GM21515 (cell line): ENCODE results near the gene PSMA4.
"Not testable (repeated sequence)": the region's sequence is repeated elsewhere in the genome, so short reads cannot be mapped to it uniquely, and the experiment has no call there.

Experiments
- ATAC-seq: cut with Tn5 transposase; IDR thresholded peaks from one replicate; pipeline ENCODE4 v1.9.1; 2021; ENCODE audit not compliant: unreplicated experiment

Gene PSMA4

DNA sequence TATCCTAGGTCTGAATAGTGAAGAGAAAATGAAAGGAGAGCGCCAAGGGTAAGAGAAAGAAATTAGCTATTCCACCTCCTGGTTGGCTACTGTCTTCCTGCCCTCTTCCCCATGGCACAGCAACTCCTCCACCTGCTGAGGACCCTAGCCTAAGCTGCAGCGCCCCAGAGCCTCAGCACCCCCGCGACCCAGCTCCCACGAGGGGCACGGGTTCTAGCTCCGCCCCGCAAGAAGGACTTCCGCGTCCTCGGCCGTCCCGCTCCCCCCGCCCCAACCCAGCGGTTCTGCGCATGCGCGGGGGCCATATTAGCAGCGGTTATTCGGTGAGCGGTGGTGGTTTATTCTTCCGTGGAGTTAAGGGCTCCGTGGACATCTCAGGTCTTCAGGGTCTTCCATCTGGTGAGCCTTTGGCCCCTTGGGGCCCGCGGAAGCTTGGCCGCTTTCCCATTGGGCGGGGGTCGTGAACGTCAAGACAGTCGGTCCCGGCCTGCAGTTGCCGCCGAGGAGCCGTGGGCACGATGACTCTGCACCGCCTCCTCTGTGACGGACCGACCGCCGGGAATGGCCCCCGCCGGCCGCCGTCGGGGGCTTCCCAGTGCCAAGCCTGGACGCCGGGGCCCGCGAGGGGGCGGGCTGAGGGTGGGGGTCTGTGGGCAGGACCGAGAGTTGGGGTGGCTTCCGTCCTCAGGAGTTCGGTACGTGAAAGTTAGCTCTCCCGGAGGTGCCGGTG is at the start of gene PSMA4:
PSMA4 (plus strand) TSS at position 304 of the 730 bp plus-strand sequence. CDS start 1,484 bp downstream, outside the sequence.
- ATAC-seq, result peak; percentile 69

DNA sequence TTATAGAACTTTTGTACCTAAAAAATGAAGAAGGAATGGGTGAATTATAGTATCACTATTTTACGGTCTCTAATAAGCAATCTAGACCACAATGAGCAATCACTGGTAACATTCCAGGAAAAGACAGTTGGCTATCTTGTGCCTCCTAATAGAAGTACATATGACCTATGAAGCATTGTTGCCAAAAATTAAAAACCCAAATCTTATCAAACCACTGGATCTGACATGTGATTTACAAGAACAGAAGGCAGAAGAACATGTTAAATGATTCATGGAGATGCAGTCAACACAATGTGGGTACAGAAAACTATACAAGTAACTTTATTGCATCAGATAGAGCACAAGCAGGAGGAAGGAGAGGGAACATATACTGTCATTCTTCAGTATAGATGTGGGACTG is 47.4 kb upstream of the PSMA4 start:
- ATAC-seq, result no peak

DNA sequence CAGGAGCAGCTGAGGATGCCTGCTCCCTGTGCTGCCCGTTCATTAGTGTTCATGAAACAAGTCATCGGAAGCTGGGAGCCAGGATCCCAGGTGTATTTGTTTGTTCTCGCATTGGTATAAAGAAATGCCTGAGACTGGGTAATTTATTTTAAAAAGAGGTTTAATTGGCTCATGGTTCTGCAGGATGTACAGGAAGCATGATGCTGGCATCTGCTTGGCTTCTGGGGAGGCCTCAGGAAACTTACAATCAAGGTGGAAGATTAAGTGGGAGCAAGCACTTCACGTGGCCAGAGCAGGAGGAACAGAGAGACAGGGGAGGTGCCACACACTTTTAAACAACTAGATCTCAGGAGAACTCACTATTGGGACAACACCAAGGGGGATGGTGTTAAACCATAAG is 38.4 kb upstream of the PSMA4 start:
- ATAC-seq, result no peak

DNA sequence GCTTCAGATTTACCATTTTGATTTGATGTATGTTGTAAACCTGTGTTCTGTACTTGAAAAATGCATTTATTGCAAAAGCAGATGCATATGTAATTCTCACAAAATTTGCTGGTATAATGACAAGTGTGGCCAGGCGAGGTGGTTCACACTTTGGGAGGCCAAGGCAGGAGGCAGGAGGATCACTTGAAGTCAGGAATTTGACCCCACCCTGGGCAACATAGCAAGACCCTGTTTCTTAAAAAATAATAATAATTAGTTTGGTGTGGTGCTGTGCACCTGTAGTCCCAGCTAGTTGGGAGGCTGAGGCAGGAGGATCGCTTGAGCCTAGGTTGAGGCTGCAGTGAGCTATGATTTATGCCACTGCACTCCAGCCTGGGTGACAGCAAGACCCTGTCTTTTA is 37.6 kb upstream of the PSMA4 start:
- ATAC-seq, result no peak

DNA sequence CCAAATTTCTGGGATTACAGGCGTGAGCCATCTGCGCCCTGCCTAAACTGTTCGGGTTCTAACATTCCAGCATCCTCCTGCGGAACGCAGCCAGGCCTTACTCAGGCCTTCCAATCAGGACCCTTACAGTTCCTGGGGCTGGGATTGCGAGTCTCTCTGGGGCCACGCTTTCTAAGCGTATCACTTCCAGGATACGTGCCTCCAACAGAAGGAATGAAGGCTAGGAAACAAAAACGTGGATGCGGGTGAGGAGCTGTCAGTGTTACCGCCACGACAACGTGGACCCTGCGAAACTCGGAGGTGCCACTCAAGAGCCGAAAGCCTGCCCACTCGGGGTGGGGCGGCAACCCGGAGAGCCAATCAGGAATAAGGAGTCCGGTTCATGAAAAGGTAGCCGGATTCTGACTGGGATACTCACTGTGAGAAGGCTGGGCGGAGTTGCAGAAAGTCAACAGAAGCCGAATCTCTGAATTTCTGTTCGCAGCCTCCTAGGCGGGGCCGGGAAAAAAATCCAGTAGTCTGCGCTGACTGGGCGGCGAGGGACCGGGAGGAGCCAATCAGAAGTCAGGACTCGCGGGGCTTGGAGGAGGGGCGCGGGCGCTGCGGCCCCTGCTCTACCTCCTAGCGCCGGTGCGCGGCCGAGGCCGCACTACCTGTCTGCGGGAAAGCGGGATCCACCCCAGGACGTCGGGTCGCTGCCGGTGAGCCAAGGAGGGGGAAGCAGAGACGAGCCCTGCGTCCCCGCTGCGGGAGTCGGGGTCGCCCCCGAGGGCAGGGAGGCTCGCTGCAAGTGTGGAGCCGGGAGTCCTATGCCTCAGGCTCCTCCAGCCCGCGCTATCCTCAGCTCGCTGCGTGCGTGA is 33.0 kb upstream of the PSMA4 start, which contains the start of gene HYKK:
HYKK (plus strand) TSS at position 607 of the 860 bp plus-strand sequence. CDS start 5,512 bp downstream, outside the sequence.
- ATAC-seq, result peak; percentile 84

DNA sequence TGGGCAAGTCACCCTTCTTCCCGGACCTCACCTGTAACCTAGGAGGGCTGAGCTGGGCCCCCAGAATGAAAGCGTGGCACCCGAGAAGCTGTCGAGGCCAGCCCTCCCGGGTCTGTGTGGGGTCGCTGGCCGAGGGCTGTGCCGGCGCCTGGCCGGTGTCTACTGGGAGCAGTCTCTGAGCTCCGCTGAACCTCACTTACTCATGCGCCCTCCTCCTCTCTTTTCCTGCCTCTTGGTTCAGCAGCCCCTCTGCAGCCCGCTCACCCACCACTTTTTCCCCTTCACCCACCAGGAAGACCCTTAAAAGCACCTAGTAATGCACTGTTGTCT is 32.4 kb upstream of the PSMA4 start:
- peak; percentile 25 for ATAC-seq

DNA sequence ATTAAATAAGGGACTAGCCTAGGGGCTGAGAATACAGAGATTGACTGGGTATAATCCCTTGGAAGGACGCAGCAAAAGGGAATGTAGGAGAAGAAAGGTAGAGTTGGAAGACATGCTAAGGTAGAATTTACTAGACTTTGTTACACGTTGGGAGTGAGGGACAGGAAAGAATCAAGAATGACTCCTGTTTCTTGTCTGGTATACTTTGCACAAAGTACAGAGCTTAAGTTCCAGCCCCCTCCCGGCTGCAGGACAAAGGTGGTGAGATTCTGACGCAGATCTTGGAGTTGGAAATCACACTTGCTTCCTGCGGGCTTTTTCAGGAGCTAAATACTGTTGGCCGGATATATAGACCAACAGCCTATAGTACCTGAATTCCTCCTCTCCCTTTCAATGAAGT is 32.0 kb upstream of the PSMA4 start:
- no peak for ATAC-seq

DNA sequence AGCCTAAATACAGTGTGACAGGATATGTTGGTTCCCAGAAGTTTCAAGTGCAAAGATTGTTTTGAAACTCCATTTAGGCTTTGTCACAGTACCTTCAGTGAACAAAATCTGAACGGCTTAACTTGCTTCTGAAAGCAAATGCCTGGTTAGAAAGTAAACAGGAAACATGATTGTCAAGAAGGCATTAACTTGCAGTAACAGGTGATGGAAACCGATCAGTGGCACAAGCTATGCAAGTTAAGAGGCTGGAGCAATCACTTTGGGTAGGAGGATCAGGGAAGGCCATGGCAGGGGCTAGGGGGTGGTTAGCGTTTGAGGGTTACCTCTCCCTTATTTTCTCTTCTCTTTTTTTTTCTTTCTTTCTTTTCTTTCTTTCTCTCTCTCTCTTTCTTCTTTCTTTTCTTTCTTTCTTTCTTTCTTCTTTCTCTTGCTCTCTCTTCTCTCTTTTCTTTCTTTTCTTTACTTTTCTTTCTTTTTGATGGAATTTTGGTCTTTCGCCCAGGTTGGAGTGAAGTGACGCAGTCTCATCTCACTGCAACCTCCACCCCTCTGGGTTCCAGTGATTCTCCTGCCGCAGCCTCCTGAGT is 30.4 kb upstream of the PSMA4 start:
- no peak for ATAC-seq

DNA sequence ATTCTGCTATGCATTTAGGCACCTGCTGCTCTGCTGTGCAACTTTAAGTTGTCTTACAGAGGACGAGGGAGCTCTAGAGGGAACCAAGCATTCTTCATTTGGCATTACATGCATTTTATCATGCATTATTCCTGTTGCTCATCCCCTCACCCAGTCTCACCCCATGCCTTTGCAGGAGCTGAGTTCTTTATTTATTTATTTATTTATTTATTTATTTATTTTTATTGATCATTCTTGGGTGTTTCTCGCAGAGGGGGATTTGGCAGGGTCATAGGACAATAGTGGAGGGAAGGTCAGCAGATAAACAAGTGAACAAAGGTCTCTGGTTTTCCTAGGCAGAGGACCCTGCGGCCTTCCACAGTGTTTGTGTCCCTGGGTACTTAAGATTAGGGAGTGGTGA is 20.2 kb upstream of the PSMA4 start:
- not testable (repeated sequence) for ATAC-seq

DNA sequence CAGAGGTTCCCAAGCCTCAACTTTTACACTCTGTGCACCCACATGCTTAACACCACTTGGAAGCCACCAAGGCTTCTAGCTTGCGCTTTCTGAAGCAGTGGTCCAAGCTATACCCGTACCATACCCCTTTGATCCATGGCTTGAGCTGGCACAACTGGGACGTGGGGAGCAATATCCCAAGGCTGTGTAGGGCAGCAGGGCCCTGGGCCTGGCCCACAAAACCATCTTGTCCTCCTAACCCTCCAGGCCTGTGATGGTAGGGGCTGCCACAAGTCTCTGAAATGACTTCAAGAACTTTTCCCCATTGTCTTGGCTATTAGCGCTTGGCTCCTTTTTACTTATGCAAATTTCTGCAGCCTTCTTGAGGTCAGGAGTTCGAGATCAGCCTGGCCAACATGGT is 16.0 kb upstream of the PSMA4 start:
- ATAC-seq, result no peak

DNA sequence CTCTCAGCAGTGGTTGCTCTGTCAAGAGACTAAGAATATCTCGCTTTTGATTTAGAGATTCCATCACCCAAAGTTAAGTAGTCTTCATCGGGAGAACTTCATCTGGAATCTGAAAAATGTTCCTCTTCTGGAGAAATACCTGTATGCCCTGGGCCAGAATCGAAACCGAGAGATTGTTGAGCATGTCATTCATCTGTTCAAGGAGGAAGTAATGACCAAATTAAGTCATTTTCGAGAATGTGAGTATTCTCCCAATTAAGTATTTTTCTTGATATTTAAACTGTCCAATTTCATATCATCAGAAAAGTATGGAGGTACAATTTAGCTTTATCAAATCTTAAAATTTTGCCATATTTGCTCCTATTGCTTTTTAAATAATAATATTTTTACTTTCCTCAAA is 12.9 kb upstream of the PSMA4 start:
- ATAC-seq, result no peak

DNA sequence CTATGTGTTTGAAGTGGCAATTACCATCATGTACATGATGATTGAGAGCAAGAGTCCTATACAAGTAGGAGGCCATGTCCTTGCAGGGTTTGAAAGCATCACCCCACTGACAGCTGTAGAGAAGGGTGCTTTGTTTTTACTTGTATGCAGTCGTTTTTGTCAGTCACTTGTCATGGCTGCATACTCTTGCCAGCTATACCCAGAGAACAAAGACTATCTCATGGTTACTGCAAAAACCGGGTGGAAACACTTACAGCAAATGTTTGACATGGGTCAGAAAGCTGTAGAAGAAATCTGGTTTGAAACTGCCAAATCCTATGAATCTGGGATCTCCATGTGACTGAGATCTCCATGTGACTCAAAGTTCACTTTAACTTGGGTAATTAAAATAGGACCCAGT is 6.9 kb upstream of the PSMA4 start:
- no peak for ATAC-seq

DNA sequence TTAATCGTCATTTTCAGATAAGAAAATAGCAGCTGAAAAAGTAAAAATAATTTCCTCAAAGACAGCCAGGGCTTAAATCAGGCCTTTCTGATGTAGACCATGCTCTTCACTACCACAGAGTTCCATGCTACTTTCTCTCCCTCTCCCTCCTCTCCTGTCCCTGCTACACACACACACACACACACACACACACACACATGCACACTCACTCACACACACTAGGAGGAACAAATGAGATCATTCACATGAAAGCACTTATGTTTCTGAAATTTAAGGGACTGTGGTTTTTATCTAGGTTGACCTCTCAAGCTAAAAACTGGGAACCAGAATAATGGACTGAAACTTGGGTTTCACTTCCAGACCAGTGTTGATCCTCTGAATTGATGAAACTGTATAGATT is 4.1 kb upstream of the PSMA4 start:
- no peak for ATAC-seq

DNA sequence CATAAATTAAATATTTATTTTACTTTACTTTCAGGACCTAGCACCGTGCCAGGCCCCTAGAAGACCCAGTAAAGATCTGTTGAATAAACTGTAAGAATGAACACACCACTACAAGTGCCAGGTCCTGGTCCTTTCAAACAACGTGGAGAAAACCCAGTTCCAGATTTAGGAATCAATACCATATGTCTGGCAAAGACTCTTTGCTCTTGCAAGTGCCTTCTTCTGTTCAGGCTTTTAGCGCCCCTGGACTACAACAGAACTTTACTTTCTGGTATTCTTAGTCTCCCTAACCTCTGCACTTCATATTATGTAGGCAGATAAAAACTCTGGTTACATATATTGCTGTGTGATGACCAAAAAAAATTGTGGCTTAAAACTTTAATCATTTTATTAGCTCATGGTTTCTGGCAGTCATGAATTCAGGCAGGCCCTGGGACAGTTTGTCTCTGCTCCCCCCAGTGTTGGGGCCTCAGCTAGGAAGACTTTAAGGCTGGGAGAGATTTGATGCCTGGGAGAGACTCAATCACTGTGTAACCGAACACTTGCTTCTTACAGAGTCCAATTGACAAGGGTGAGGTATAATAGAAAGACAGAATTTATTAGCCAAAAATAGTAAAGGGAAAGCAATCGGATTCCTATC is 2.9 kb upstream of the PSMA4 start:
- no peak for ATAC-seq

DNA sequence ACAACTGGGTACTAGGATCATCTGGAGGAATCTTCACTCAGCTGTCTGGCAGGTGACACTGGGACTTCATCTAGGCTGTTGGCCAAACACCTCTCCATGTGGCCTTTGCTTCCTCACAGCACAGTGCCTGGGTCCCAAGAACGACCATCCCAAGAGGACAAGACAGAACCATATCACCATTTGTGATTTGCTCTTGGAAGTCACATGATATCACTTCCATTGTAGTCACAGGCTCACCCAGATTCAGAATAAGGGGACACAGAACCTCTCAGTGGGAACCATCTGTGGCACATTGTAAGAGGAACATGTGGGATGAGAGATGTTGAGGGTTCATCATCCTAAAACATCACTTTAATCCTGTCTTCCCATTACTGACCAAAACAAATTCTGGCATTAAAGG is 1.9 kb upstream of the PSMA4 start:
- no peak for ATAC-seq

DNA sequence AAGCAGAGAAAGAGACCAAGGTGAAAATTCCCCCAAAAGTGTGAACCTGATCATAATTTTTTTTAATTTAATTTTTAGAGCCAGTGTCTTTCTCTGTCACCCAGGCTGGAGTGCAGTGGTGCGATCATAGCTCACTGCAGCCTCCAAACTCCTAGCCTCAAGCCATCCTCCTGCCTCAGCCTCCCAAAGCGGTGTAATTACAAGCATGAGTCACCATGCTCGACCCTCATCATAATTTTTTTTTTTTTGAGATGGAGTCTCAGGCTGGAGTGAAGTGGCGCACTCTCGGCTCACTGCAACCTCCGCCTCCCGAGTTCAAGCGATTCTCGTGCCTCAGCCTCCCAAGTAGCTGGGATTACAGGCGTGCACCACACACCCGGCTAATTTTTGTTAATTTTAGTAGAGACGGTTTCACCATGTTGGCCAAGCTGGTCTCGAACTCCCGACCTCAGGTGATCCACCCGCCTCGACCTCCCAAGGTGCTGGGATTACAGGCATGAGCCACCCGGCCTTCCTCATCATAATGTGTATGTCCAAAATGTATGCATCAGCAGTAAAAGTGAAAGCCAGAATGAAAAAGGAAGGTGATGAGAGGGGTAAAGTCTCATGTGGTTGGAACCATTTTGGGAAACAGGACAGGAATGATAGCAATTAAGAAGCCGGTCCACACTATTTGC is 642 bp upstream of the PSMA4 start:
- ATAC-seq, result not testable (repeated sequence)

DNA sequence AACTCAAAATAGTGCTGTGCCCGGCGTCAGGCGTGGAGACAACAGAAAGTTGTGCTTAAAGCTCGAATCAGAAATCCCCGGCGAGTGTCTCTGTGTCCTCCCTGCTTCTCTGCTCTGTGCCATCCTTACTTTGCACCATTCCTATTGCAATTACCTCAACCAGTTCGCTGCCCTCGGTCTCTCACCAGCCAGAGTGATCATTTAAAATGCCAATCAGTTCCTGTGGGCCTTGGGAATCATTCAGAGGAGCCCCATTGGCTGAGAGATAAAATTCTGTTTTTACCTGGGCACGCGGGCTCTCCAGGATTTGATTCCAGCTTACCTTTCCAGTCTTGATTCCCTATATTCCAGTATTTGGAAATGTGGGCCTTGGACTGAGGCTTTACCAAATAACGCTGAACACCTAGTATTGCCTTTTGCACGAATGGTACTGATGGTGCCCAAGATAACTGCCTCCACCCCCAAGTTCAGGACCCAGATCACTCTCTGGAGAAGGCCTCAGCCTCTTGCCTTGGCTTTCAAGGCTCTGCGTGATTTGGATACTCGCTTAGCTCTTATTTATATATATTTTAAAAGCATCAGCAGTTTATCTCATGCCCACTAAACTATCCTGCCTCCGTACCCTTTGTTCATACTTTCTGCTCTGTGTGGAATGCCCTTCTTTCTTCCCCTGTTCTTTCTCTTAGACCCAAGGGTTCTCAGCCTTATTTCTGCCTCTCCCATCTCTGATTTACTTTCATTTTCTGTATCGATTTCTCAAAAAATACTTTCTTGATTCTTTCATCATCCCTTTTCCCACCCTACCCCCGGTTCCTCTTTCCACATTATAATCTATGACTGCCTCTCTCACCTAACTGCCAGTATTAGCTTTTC is 863 bp downstream of the PSMA4 start:
- no peak for ATAC-seq

DNA sequence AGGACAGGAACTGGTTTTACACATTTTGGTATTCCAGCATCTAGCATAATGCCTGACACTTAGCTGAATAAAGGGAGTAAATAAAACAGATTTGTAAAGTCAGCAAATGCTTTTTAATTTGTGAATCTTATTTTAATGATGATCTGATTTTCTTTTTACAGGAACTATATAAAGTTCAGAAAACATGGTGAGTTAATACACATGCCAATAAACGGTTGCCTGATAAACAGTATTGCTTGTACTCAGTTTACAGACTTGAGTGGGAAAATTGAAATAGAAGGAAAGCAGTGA is 1.4 kb downstream of the PSMA4 start:
- ATAC-seq, result no peak

DNA sequence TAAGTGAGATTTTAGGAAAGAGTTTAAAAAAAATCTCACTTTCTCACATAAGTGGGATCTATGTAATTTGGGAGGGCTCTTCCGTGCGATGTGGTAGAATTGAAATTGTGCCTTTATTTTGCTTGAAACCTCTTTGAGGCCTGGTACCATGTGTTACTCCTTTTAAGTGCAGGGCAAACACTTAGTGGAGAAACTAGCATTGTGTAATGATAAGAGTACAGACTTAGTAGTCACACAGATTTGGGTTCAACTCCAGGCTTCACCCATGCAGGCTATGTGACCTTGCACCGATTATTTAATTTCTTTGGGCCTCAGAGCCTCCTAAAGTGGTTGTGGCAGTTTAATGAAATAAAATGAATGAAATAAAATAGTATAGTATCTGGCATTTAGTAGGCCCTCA is 2.4 kb downstream of the PSMA4 start:
- ATAC-seq, result no peak

DNA sequence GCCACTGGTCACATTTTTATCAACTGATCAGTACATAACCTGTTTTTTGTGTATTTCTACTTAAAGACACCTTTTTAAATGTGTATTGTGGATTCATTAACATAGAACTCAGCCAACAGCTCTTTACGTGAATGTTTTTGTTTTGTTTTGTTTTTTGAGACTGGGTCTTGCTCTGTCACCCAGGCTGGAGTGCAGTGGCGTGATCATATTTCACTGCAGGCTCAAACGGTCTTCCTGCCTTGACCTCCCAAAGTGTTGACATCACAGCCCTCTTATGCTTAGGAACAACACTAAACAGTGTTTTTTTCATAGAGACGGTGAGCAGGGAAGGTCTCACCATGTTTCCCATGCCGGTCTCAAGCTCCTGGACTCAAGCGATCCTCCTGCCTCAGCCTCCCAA is 9.9 kb downstream of the PSMA4 start:
- no peak for ATAC-seq
